ENCODE data around the gene GLRX5.
"Not testable (repeated sequence)": the region's sequence is repeated elsewhere in the genome, so short reads cannot be mapped to it uniquely, and the experiment has no call there.

Gene GLRX5

GRCh38 chr14:95504135-95505029, 30.5 kb upstream of the GLRX5 start:
- CTCF ChIA-PET = interaction anchor here (0.7 kb wide), 1 partner anchor 556 kb away, joined by 4 read pairs; no protein-coding TSS in a partner anchor
- POLR2A ChIA-PET (ENCODE audit: low non-redundant PET) = no interaction called here
- no peak for DNase-seq (ENCODE audit: low spot score)
- TF ChIP-seq CTCF (conservative IDR thresholded peaks at IDR 0.05; ENCODE audit: low read depth) = no peak
- no peak overlapping the region; the same call in 1 of the 2 replicates for H3K27ac ChIP-seq

DNA sequence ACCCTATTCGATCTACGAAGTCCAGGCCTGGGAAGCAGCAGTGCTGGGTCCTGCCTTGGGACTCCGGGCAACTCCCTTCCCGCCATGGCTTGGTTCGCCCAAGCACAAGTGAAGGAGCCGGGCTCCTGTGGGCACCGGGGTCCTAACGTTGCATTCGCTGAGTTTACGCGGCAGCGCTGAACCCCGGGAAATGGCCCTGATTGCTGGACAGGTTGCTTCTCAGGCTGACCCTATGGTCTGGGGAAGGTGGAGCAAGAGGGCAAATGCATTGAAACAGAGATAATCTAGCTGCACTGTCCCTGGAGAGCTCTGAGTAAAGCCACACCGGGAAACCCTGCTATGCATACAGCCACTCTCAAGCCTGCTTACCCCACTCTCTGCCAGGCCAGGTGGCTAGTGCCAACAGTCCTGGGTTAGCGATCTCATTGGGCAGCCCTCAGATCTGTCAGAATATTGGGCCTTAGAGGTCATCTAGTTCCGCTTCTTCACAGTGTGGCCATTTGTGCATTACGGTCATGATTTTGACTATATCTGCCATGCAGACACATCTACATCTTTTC, 29.7 kb upstream of the GLRX5 start:
- POLR2A ChIA-PET (ENCODE audit: low non-redundant PET) = no interaction called here
- CTCF ChIA-PET = interaction anchor here (0.6 to 0.7 kb wide), 3 partner anchors 12 to 556 kb away, joined by 3 to 4 read pairs (median 3); no protein-coding TSS in a partner anchor
- no peak for DNase-seq (ENCODE audit: low spot score)
- no peak overlapping the region; the same call in 1 of the 2 replicates for H3K27ac ChIP-seq
- no peak for TF ChIP-seq CTCF (conservative IDR thresholded peaks at IDR 0.05; ENCODE audit: low read depth)

- ChIA-PET CTCF (interaction anchor here (0.6 kb wide), 1 partner anchor 55 kb away, joined by 3 read pairs; no protein-coding TSS in a partner anchor), POLR2A (ENCODE audit: low non-redundant PET) (no interaction called here)
- DNase-seq (ENCODE audit: low spot score) = peak; percentile 96
- no peak for TF ChIP-seq CTCF (conservative IDR thresholded peaks at IDR 0.05; ENCODE audit: low read depth)
- peak overlapping the region; percentile 94 for H3K27ac ChIP-seq
Observed at GRCh38 chr14:95507174-95507573, 27.7 kb upstream of the GLRX5 start.

- TF ChIP-seq CTCF (conservative IDR thresholded peaks at IDR 0.05; ENCODE audit: low read depth) = no peak
- ChIA-PET POLR2A (ENCODE audit: low non-redundant PET) (no interaction called here), CTCF (interaction anchor here (0.6 kb wide), 2 partner anchors 24 to 55 kb away, joined by 3 read pairs; no protein-coding TSS in a partner anchor)
- peak overlapping the region; percentile 94 for H3K27ac ChIP-seq
- peak; percentile 80 for DNase-seq (ENCODE audit: low spot score)
Observed at GRCh38 chr14:95507701-95508103, 27.1 kb upstream of the GLRX5 start.

GRCh38 chr14:95508377-95508776, 26.5 kb upstream of the GLRX5 start:
- ChIA-PET CTCF (interaction anchor here (0.6 kb wide), 1 partner anchor 24 kb away, joined by 3 read pairs; no protein-coding TSS in a partner anchor), POLR2A (ENCODE audit: low non-redundant PET) (no interaction called here)
- peak overlapping the region; percentile 94 for H3K27ac ChIP-seq
- no peak for TF ChIP-seq CTCF (conservative IDR thresholded peaks at IDR 0.05; ENCODE audit: low read depth)
- no peak for DNase-seq (ENCODE audit: low spot score)

GRCh38 chr14:95509495-95509894, 25.4 kb upstream of the GLRX5 start:
- ChIA-PET POLR2A (ENCODE audit: low non-redundant PET) (no interaction called here), CTCF (interaction anchor here (1.0 kb wide), 1 partner anchor 67 kb away, joined by 4 read pairs; no protein-coding TSS in a partner anchor)
- no peak overlapping the region for H3K27ac ChIP-seq
- DNase-seq (ENCODE audit: low spot score) = no peak
- TF ChIP-seq CTCF (conservative IDR thresholded peaks at IDR 0.05; ENCODE audit: low read depth) = no peak

DNA sequence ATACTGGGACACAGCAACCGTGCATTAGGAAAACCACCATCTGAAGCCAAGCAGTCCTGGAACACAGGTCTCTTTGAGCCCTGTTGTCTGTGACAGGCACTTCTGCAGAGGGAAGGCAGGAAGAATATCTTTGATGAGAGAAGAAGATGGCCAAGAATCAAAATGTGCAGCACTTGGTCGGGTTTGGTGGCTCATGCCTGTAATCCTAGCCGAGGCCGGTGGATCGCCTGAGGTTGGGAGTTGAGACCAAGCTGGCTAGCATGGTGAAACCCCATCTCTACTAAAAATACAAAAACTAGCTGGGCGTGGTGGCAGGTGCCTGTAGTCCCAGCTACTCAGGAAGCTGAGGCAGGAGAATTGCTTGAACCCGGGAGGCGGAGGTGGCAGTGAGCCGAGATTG, 24.5 kb upstream of the GLRX5 start:
- H3K27ac ChIP-seq; POLR2A ChIA-PET (ENCODE audit: low non-redundant PET); CTCF ChIA-PET; DNase-seq (ENCODE audit: low spot score): not testable (repeated sequence)
